ENCODE data around the gene ZSCAN31.

GRCh38 chr6:28336284-28337120 is 554 bp upstream of the ZSCAN31 start:
- TF ChIP-seq EZH2 (IDR thresholded peaks at IDR 0.05; ENCODE audit: insufficient read depth, poor library complexity, severe bottlenecking) (no peak), EZH2phosphoT487 (IDR thresholded peaks at IDR 0.05; ENCODE audit: insufficient read depth, low read depth) (no peak)

Data from GM23248 (cell line).